Measurements from ENCODE around the gene CLASP2.

CLASP2 gene

DNA sequence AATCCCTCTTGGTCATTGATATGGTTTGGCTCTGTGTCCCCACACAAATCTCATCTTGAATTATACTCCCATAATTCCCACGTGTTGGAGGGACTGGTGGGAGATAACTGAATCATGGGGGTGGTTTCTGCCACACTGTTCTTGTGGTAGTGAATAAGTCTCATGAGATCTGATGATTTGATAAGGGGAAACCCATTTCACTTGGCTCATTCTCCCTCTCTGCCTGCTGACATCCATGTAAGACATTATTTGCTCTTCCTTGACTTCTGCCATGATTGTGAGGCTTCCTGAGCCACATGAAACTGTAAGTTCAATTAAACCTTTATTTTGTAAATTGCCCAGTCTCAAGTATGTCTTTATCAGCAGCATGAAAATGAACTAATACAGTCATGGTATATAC lies 171.0 kb downstream of the CLASP2 start:
- in situ Hi-C loops (cut with MboI; ENCODE audit: low pct_unique_long_range_greater_than_20kb, low sequenced_read_pairs, unreplicated experiment): no loop called here
- TF ChIP-seq, protein P1, sequence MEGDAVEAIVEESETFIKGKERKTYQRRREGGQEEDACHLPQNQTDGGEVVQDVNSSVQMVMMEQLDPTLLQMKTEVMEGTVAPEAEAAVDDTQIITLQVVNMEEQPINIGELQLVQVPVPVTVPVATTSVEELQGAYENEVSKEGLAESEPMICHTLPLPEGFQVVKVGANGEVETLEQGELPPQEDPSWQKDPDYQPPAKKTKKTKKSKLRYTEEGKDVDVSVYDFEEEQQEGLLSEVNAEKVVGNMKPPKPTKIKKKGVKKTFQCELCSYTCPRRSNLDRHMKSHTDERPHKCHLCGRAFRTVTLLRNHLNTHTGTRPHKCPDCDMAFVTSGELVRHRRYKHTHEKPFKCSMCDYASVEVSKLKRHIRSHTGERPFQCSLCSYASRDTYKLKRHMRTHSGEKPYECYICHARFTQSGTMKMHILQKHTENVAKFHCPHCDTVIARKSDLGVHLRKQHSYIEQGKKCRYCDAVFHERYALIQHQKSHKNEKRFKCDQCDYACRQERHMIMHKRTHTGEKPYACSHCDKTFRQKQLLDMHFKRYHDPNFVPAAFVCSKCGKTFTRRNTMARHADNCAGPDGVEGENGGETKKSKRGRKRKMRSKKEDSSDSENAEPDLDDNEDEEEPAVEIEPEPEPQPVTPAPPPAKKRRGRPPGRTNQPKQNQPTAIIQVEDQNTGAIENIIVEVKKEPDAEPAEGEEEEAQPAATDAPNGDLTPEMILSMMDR (IDR thresholded peaks at IDR 0.05; ENCODE audit: extremely low read depth, insufficient read depth, missing control alignments): no peak

DNA sequence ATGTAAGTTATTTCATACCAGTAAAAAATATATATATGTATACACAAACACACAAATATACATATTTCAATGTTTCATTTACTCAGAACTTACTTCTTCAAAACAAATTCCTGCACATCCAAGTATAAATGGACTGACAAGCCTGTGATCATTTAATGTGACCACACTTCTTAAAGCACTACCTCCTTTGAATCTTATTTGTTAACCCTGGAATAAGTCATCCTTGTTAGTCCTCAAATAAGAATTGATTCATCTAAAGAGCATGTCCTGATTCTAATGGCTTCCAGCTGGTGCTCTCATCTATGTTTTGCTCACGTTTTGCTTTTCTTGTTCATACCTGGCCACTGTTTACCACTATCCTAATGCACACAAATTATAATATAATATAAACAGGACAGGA lies 173.9 kb downstream of the CLASP2 start:
- in situ Hi-C loops (cut with MboI; ENCODE audit: low pct_unique_long_range_greater_than_20kb, low sequenced_read_pairs, unreplicated experiment): no loop called here
- DNase-seq (ENCODE audit: low spot score): no peak
- TF ChIP-seq, protein P1 (IDR thresholded peaks at IDR 0.05; ENCODE audit: extremely low read depth, insufficient read depth, missing control alignments): no peak

More for the DNA sequence above, 171.0 kb downstream of the CLASP2 start:
- DNase-seq (ENCODE audit: low spot score): no peak

DNA sequence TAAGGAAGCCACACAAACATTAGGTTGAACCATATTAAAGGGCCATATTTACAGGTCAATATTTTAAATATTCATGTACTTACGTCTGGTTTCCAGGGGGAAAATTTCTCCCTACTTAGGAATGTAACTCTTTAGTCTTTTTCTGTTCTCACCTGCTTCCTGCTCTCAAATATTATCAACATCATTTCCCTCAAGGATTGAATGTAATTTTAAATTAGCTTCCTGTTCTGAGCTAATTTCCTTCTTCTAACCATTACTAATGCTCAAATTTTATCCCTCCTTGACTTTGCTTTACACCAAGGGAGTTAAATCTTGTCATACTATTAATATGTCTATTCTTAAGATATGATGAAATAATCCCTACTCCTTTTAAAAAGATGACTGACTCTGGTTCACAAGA lies 174.5 kb downstream of the CLASP2 start:
- in situ Hi-C loops (cut with MboI; ENCODE audit: low pct_unique_long_range_greater_than_20kb, low sequenced_read_pairs, unreplicated experiment): no loop called here
- no peak for DNase-seq (ENCODE audit: low spot score)
- TF ChIP-seq, protein P1 (IDR thresholded peaks at IDR 0.05; ENCODE audit: extremely low read depth, insufficient read depth, missing control alignments): no peak

DNA sequence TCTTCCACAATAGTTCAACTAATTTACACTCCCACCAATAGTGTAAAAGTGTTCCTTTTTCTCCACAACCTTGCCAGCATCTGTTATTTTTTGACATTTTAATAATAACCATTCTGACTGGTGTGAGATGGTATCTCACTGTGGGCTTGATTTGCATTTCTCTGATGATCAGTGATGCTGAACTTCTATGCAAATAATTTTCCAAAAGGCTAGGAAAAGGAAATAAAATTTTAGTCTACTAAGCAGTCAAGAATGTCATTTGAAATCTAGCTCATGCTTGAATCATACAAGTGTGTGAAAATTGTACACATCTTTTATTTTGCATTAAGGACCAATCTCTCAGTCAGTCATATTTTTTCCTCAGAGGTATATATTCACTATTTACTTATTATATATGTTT lies 176.1 kb downstream of the CLASP2 start:
- TF ChIP-seq, protein P1 (IDR thresholded peaks at IDR 0.05; ENCODE audit: extremely low read depth, insufficient read depth, missing control alignments): no peak
- no peak for DNase-seq (ENCODE audit: low spot score)
- in situ Hi-C loops (cut with MboI; ENCODE audit: low pct_unique_long_range_greater_than_20kb, low sequenced_read_pairs, unreplicated experiment): no loop called here

DNA sequence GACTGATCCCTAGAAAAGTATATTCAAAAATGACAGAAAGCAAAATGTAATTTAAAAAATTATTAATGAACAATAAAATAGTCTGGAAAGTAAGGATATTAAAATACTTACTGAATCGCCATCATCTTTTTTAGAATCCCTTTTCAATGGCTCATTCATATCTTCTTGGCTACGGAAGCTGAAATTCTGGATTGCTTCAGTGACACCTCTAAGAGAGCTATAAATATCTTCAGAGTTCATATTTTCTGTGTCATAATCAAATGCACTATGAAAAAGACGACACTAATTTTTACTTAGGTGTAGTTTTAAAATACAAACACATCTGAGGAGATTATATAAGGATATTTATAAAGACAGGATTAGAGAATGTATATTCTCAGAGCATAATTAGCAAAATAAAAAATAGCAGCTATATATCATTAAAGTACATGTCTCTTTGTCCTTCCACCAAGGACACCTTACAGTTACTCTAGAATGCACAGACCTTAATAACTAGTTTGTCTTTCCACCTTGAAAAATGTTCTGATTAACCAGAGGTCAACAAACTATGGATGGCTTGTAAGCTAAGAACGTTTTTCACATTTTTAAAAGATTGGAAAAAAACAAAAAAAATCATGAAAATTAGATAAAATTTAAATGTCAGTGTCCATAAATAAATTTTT lies 179.2 kb downstream of the CLASP2 start:
- no peak for DNase-seq (ENCODE audit: low spot score)
- TF ChIP-seq, protein P1 (IDR thresholded peaks at IDR 0.05; ENCODE audit: extremely low read depth, insufficient read depth, missing control alignments): no peak
- in situ Hi-C loops (cut with MboI; ENCODE audit: low pct_unique_long_range_greater_than_20kb, low sequenced_read_pairs, unreplicated experiment): no loop called here

DNA sequence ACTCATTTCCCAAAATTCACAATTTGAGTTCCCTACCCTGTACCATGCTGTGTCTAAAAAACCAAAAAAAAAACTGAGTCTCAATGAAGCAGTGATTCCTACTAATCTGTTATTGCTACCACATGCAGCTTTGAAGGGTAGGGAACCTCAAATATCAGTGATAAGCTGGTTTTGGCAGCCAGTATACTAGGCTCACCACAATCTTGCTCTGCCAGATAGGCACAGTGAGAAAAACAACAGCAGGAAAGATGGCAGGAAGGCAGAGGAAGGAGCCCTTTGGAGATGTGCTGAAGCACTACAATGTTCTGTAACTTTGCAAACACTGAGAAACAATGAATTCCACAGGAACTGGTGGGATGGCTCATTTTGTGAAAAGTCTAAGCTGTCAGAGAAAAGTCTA lies 180.9 kb downstream of the CLASP2 start:
- TF ChIP-seq, protein P1 (IDR thresholded peaks at IDR 0.05; ENCODE audit: extremely low read depth, insufficient read depth, missing control alignments): no peak
- no peak for DNase-seq (ENCODE audit: low spot score)
- in situ Hi-C loops (cut with MboI; ENCODE audit: low pct_unique_long_range_greater_than_20kb, low sequenced_read_pairs, unreplicated experiment): no loop called here
